Measurements from ENCODE around the gene RNU6-8. TPM values are rescaled to one million over a fixed set of nuclear protein-coding genes. Genes with fewer than 3 reads are reported as not detected.
A peak's percentile ranks its signal among the peaks of the same experiment; 100 is the strongest.

RNU6-8 gene
- total RNA-seq, 1 donor from 2014 or later: not detected

DNA sequence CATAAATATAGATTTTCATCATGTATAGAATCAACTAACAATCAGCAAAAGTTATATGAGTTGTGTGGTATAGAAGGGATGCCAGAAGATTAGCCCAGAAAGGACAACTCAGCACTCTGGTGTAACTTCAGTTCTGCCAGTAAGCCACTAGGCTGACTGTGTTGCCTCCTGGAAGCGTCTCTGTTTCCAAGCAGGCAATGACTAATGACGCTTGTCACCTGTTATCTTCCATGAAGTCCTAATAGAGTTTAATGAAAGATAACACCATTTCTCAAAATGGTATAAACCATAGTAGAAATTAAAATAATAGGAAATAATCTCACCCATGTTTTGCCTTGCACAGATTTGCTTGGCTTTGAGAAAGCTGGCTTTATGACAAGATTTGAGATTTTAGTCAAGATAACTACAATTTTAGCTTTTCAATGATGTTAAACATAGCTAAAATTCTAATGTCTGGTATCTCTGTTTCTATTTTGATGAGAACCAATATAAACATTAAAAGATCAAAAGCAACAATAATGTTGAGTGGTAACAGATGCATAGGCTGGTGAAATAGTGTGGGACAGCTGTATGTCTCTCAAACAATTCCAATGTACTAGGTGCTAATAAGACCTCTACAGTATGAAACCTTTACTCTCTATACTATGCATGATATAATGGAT is 10.2 kb downstream of the RNU6-8 start:
- Mint-ChIP-seq H3K4me3 (no peak overlapping the region), H3K27ac (no peak overlapping the region), H3K4me1 (peaks cover 17% of the 10 kb centered on the region), H3K27me3 (no peaks in the 10 kb centered on the region), H3K36me3 (ENCODE audit: low read depth) (no peaks in the 10 kb centered on the region), H3K9me3 (no peaks in the 10 kb centered on the region)
- ChIA-PET POLR2A (no interaction called here), CTCF (no interaction called here)
- no peak for ATAC-seq (ENCODE audit: low read depth)
- DNase-seq: no peak
- intact Hi-C loops (cut with micrococcal nuclease): no loop called here
- TF ChIP-seq, protein P1, sequence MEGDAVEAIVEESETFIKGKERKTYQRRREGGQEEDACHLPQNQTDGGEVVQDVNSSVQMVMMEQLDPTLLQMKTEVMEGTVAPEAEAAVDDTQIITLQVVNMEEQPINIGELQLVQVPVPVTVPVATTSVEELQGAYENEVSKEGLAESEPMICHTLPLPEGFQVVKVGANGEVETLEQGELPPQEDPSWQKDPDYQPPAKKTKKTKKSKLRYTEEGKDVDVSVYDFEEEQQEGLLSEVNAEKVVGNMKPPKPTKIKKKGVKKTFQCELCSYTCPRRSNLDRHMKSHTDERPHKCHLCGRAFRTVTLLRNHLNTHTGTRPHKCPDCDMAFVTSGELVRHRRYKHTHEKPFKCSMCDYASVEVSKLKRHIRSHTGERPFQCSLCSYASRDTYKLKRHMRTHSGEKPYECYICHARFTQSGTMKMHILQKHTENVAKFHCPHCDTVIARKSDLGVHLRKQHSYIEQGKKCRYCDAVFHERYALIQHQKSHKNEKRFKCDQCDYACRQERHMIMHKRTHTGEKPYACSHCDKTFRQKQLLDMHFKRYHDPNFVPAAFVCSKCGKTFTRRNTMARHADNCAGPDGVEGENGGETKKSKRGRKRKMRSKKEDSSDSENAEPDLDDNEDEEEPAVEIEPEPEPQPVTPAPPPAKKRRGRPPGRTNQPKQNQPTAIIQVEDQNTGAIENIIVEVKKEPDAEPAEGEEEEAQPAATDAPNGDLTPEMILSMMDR (IDR thresholded peaks at IDR 0.05): no peak

DNA sequence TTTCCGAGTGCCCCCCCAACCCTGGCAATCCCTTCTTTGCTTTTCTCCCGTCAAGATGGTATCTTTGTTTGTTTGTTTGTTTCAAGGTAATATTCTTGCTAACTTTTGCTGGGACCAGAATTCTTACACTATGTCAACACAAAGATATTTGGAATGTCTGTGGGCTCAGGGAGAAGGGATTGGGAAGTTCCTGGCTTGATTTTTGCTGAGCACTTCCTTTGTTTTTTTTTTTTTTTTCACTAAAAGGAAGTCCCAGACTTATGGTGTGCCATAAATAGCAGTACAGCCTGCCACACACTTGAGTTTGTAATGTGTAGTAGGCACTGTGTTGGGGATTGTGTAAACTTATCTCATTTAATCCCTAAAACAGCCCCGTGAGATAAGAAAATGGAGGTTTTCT is 12.4 kb downstream of the RNU6-8 start:
- POLR2A ChIA-PET: no interaction called here
- TF ChIP-seq, protein P1 (IDR thresholded peaks at IDR 0.05): no peak

DNA sequence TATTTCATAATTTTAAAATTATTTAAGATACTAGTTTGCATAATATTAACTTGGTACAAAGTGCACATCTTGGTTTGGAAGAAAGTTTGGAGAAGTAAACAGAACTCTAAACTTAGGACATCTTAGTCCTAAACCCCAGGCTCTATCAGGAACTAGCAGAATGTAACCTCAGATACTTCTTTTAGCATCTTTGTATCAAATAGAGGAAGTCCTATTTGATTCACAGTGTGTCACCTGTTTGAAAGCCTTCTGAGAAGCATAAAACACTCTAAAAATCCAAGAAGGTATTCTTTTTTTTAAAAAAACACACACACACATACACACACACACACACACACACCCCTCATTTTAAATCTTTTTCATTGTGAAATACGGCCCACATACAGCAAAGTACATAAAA is 13.3 kb downstream of the RNU6-8 start:
- no peak for ATAC-seq (ENCODE audit: low read depth)
- H3K4me3 Mint-ChIP-seq: no peak overlapping the region

More for the DNA sequence above, 12.4 kb downstream of the RNU6-8 start:
- no peak overlapping the region for H3K27ac Mint-ChIP-seq
- no peaks in the 10 kb centered on the region for H3K36me3 Mint-ChIP-seq (ENCODE audit: low read depth)
- H3K27me3 Mint-ChIP-seq: no peaks in the 10 kb centered on the region
- no peak for ATAC-seq (ENCODE audit: low read depth)
- H3K4me3 Mint-ChIP-seq: no peak overlapping the region
- CTCF ChIA-PET: no interaction called here
- intact Hi-C loops (cut with micrococcal nuclease): no loop called here
- H3K9me3 Mint-ChIP-seq: peaks cover 2% of the 10 kb centered on the region
- peaks cover 22% of the 10 kb centered on the region for H3K4me1 Mint-ChIP-seq
- no peak for DNase-seq

DNA sequence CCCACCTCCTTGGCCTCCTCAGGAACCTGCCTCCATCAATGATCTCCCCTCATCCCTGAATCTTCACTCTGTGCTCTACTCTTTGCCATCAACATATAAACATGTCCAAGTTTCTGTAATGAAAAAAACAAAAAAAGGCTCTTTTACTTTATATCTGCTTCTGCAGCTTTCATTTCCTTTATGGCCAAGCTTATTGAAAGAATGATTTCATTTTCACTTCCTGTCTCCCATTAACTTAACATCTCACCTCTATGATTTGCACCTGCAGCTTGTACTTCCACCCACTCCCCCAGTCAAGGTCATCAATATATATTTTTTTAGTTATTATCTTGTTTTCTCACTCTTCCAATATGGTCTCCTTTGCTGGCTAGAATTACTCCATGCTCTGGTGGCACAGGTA is 16.8 kb downstream of the RNU6-8 start:
- CTCF ChIA-PET: interaction anchor here (1.0 kb wide), 1 partner anchor 15 kb away, joined by 3 read pairs; no protein-coding TSS in a partner anchor
- TF ChIP-seq, protein P1 (IDR thresholded peaks at IDR 0.05): no peak
- H3K27ac Mint-ChIP-seq: peak overlapping the region; percentile 80
- peak overlapping the region; percentile 60 for H3K4me3 Mint-ChIP-seq
- ATAC-seq (ENCODE audit: low read depth): no peak
- H3K9me3 Mint-ChIP-seq: peaks cover 2% of the 10 kb centered on the region
- H3K36me3 Mint-ChIP-seq (ENCODE audit: low read depth): no peaks in the 10 kb centered on the region
- peaks cover 21% of the 10 kb centered on the region for H3K4me1 Mint-ChIP-seq
- peaks cover 2% of the 10 kb centered on the region for H3K27me3 Mint-ChIP-seq
- intact Hi-C loops (cut with micrococcal nuclease): loop anchor here (1.0 to 2.0 kb wide), 2 partner anchors 8 to 15 kb away; no protein-coding TSS in a partner anchor
- POLR2A ChIA-PET: interaction anchor here (0.7 to 0.9 kb wide), 2 partner anchors 17 to 110 kb away, joined by 3 to 5 read pairs; partner anchors contain the start of gene ARHGAP5
- no peak for DNase-seq

More for the DNA sequence above, 13.3 kb downstream of the RNU6-8 start:
- Mint-ChIP-seq H3K9me3 (peaks cover 2% of the 10 kb centered on the region), H3K4me1 (peaks cover 21% of the 10 kb centered on the region), H3K27me3 (no peaks in the 10 kb centered on the region), H3K27ac (no peak overlapping the region), H3K36me3 (ENCODE audit: low read depth) (no peaks in the 10 kb centered on the region)
- intact Hi-C loops (cut with micrococcal nuclease): no loop called here
- no peak for DNase-seq
- CTCF ChIA-PET: no interaction called here
- POLR2A ChIA-PET: no interaction called here
- TF ChIP-seq, protein P1 (IDR thresholded peaks at IDR 0.05): no peak

DNA sequence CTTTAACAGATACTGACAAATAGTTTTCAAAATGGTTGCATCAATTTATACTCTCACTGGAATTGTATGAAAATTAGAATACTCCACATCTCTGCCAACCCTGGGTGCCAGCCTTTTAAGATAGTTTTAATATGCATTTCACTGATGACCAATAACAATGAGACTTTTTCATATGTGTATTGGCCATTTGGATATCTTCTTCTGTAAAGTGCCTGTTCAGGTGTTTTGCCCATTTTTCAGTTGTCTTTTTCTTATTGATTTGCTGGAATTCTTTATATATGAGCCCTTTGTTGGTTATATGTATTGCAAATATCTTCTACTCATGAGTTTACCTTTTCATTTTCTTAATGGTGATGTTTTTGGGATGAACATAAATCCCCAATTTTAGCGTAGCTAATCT is 18.0 kb downstream of the RNU6-8 start:
- ATAC-seq (ENCODE audit: low read depth) (no peak), DNase-seq (no peak)
- ChIA-PET POLR2A (no interaction called here), CTCF (no interaction called here)
- intact Hi-C loops (cut with micrococcal nuclease): no loop called here
- TF ChIP-seq, protein P1 (IDR thresholded peaks at IDR 0.05): no peak
- H3K27me3 Mint-ChIP-seq: peaks cover 2% of the 10 kb centered on the region
- no peak overlapping the region for H3K4me3 Mint-ChIP-seq
- peaks cover 4% of the 10 kb centered on the region for H3K9me3 Mint-ChIP-seq
- no peaks in the 10 kb centered on the region for H3K36me3 Mint-ChIP-seq (ENCODE audit: low read depth)
- H3K4me1 Mint-ChIP-seq: peaks cover 16% of the 10 kb centered on the region
- H3K27ac Mint-ChIP-seq: no peak overlapping the region

Data from activated B cell treated with CpG ODN at 0.5 μM for 24 hours (primary cell).